Body of pancreas (tissue), 4 donors: ENCODE results near the gene TANC2.

Source experiments
- CTCF ChIP-seq, 7 experiments: fragments of 450-650 bp in 4 of 7; fragments of 200-600 bp in 3 of 7; sonication (generic) in 3 of 7; IDR thresholded peaks; one replicate each; pipeline ENCODE4 v1.5.1; 2016 to 2019; ENCODE audit warnings: antibody characterized with exemption in 7 of 7
- POLR2A ChIP-seq, 3 donors: fragments of 450-650 bp; IDR thresholded peaks; one replicate each; pipeline ENCODE4 v1.6.1; 2016; ENCODE audit warnings: antibody characterized with exemption in 3 of 3, mild to moderate bottlenecking in 2 of 3

- no peak for TF ChIP-seq CTCF (IDR thresholded peaks at IDR 0.05)
- TF ChIP-seq POLR2A (IDR thresholded peaks at IDR 0.05), result no peak
Measured at GRCh38 chr17:62935523-62935922, 30.5 kb upstream of the TANC2 start.
